ENCODE measurements around the gene DNAJB12. TPM values are rescaled to one million over a fixed set of nuclear protein-coding genes. Genes with fewer than 3 reads are reported as not detected.
"Not testable (repeated sequence)": the region's sequence is repeated elsewhere in the genome, so short reads cannot be mapped to it uniquely, and the experiment has no call there.

DNAJB12 gene
- total RNA-seq, 1 experiment from 2014 or later, result 48.0 TPM

DNA sequence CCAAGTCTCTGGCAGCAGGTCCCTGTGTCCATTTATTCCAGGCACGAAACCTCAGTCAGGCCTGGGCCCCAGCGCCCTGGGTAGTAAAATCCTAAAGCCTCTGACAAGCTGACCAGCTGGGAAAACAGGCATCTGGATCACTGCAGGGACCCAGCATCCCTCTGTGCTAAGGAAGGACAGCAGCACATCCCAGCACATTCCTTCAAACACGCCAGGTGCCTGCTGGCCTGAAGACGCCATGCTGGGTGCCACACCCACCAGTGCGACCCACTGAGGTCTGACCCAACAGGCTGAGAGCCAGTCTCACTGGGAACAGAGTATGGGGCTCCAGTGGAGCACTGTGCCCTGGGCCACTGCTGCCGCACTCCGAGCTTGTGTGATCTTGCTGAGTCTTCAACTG, 6.4 kb downstream of the DNAJB12 start:
- Mint-ChIP-seq H3K4me1 (ENCODE audit: low read depth, unreplicated experiment) (peaks cover 14% of the 10 kb centered on the region), H3K27me3 (ENCODE audit: unreplicated experiment) (no peaks in the 10 kb centered on the region), H3K9me3 (ENCODE audit: low read depth, unreplicated experiment) (no peaks in the 10 kb centered on the region), H3K27ac (ENCODE audit: unreplicated experiment) (no peak overlapping the region), H3K36me3 (ENCODE audit: insufficient read depth, unreplicated experiment) (peaks cover 9% of the 10 kb centered on the region), H3K4me3 (ENCODE audit: low read depth, unreplicated experiment) (no peak overlapping the region)
- CTCF ChIA-PET, result no interaction called here
- BruUV-seq (replicated peaks), result no TSS peak
- no peak for DNase-seq
- TF ChIP-seq, protein P1, sequence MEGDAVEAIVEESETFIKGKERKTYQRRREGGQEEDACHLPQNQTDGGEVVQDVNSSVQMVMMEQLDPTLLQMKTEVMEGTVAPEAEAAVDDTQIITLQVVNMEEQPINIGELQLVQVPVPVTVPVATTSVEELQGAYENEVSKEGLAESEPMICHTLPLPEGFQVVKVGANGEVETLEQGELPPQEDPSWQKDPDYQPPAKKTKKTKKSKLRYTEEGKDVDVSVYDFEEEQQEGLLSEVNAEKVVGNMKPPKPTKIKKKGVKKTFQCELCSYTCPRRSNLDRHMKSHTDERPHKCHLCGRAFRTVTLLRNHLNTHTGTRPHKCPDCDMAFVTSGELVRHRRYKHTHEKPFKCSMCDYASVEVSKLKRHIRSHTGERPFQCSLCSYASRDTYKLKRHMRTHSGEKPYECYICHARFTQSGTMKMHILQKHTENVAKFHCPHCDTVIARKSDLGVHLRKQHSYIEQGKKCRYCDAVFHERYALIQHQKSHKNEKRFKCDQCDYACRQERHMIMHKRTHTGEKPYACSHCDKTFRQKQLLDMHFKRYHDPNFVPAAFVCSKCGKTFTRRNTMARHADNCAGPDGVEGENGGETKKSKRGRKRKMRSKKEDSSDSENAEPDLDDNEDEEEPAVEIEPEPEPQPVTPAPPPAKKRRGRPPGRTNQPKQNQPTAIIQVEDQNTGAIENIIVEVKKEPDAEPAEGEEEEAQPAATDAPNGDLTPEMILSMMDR (IDR thresholded peaks at IDR 0.05; ENCODE audit: unreplicated experiment), result no peak
- intact Hi-C loops (cut with micrococcal nuclease; ENCODE audit: unreplicated experiment), result no loop called here

DNA sequence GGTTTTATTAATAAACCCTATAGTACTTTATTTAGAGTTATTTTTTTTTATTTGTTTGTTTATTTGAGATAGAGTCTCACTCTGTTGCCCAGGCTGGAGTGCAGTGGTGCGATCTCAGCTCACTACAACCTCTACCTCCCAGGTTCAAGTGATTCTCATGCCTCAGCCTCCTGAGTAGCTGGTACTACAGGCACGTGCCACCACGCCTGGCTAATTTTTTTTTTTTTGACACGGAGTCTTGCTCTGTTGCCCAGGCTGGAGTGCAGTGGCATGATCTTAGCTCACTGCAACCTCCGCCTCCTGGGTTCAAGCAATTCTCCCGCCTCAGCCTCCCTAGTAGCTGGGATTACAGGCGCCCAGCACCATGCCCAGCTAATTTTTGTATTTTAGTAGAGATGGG, 8.6 kb downstream of the DNAJB12 start:
- BruUV-seq (replicated peaks); H3K9me3 Mint-ChIP-seq (ENCODE audit: low read depth, unreplicated experiment); H3K27me3 Mint-ChIP-seq (ENCODE audit: unreplicated experiment); H3K27ac Mint-ChIP-seq (ENCODE audit: unreplicated experiment); H3K4me3 Mint-ChIP-seq (ENCODE audit: low read depth, unreplicated experiment); H3K4me1 Mint-ChIP-seq (ENCODE audit: low read depth, unreplicated experiment); intact Hi-C loops (cut with micrococcal nuclease; ENCODE audit: unreplicated experiment); DNase-seq: not testable (repeated sequence)
- CTCF ChIA-PET, result interaction anchor here (0.6 to 1.0 kb wide), 2 partner anchors 230 to 278 kb away, joined by 3 read pairs; no protein-coding TSS in a partner anchor
- H3K36me3 Mint-ChIP-seq (ENCODE audit: insufficient read depth, unreplicated experiment), result peaks cover 21% of the 10 kb centered on the region

DNA sequence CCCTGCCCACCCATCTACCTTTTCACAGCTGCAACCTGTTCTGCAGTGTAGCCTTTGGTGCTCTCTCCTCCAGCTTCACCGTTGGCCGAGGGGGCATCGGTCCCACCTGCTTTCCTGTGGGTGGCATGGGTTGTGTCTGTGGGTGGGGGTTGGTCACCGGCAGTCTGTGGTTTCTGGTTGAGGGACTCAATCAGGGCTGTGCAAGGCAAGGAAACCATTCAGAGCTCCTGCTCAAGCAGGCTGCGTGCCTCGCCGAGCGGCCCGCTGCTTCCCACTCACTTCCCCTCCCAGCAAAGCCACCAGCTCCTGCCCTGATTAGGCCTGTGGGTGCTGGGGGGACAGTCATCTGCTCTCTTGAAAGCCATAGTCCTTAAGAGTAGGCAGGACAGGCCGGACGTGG, 9.8 kb downstream of the DNAJB12 start:
- CTCF ChIA-PET, result interaction anchor here (0.5 to 0.7 kb wide), 2 partner anchors 125 to 208 kb away, joined by 4 to 8 read pairs; no protein-coding TSS in a partner anchor
- BruUV-seq (replicated peaks), result no TSS peak
- Mint-ChIP-seq H3K4me3 (ENCODE audit: low read depth, unreplicated experiment) (no peak overlapping the region), H3K27ac (ENCODE audit: unreplicated experiment) (no peak overlapping the region), H3K27me3 (ENCODE audit: unreplicated experiment) (no peaks in the 10 kb centered on the region), H3K36me3 (ENCODE audit: insufficient read depth, unreplicated experiment) (peaks cover 33% of the 10 kb centered on the region), H3K9me3 (ENCODE audit: low read depth, unreplicated experiment) (no peaks in the 10 kb centered on the region), H3K4me1 (ENCODE audit: low read depth, unreplicated experiment) (peaks cover 10% of the 10 kb centered on the region)
- intact Hi-C loops (cut with micrococcal nuclease; ENCODE audit: unreplicated experiment), result no loop called here
- TF ChIP-seq, protein P1 (IDR thresholded peaks at IDR 0.05; ENCODE audit: unreplicated experiment), result no peak
- no peak for DNase-seq

DNA sequence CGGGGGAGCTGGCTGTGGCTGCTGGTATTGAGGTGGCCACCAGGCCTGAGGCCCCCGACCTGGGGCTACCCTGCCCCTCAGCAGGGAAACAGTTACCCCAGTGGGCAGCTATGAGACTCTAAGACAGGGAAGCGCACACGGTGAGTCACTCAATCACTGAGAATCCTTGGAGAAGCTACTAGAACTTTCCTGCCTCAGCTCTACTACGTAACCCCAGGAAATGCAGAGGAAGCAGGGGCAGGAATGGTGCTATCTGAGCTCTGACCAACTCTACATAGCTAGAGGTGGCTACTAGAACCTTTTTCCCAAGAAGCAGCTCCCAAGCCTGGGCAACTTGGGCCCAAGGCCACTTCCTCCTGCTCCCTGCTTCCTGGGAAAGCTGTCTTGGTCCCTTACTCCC, 11.8 kb downstream of the DNAJB12 start:
- intact Hi-C loops (cut with micrococcal nuclease; ENCODE audit: unreplicated experiment), result no loop called here
- no peaks in the 10 kb centered on the region for H3K27me3 Mint-ChIP-seq (ENCODE audit: unreplicated experiment)
- H3K9me3 Mint-ChIP-seq (ENCODE audit: low read depth, unreplicated experiment), result no peaks in the 10 kb centered on the region
- peak overlapping the region; percentile 49 for H3K27ac Mint-ChIP-seq (ENCODE audit: unreplicated experiment)
- peaks cover 16% of the 10 kb centered on the region for H3K4me1 Mint-ChIP-seq (ENCODE audit: low read depth, unreplicated experiment)
- BruUV-seq (replicated peaks), result no TSS peak
- TF ChIP-seq, protein P1 (IDR thresholded peaks at IDR 0.05; ENCODE audit: unreplicated experiment), result no peak
- H3K36me3 Mint-ChIP-seq (ENCODE audit: insufficient read depth, unreplicated experiment), result peaks cover 50% of the 10 kb centered on the region
- CTCF ChIA-PET, result interaction anchor here (0.9 to 1.1 kb wide), 2 partner anchors 11 to 12 kb away, joined by 3 to 5 read pairs; partner anchors contain the start of gene DNAJB12
- no peak for DNase-seq
- no peak overlapping the region for H3K4me3 Mint-ChIP-seq (ENCODE audit: low read depth, unreplicated experiment)

DNA sequence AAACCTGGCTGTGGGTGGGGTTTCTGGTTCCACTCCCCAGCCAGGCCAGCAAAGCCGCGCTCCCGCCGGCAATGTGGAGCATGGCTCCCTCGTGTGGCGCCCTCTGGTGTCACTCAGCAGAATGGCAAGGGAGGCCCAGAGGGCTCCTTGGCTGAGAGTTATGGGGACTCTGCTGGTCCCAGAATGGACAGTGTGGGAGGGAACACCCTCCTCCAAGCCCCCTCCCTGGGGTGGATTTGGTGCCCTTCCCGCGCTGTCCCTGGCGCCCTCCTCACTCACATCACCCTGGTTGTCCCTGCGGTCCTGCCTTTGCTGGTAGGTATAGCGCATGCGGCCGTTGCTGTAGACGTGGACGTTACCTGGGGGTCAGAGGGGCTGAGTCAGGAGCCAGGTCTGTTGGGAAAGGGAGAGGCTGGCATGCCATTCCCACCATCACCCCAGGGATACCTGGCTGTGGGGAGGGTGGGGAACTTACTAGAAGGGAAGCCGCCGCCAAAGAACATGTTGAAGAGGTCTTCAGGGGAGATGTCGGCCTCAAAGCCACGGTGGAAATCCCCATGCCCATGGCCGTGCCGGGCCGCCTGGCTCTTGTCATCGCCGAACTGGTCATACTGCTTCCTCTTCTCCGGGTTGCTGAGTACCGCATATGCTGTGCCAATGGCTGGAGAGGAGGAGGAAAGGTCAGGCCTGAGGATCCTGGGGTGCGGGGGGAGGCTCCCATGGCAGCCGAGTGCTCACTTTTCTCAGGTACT, 14.0 kb downstream of the DNAJB12 start:
- CTCF ChIA-PET, result interaction anchor here (0.9 to 1.2 kb wide), 2 partner anchors 69 to 215 kb away, joined by 3 to 11 read pairs; no protein-coding TSS in a partner anchor
- Mint-ChIP-seq H3K27me3 (ENCODE audit: unreplicated experiment) (no peaks in the 10 kb centered on the region), H3K27ac (ENCODE audit: unreplicated experiment) (no peak overlapping the region), H3K4me1 (ENCODE audit: low read depth, unreplicated experiment) (peaks cover 32% of the 10 kb centered on the region), H3K9me3 (ENCODE audit: low read depth, unreplicated experiment) (no peaks in the 10 kb centered on the region), H3K4me3 (ENCODE audit: low read depth, unreplicated experiment) (no peak overlapping the region), H3K36me3 (ENCODE audit: insufficient read depth, unreplicated experiment) (peaks cover 67% of the 10 kb centered on the region)
- intact Hi-C loops (cut with micrococcal nuclease; ENCODE audit: unreplicated experiment), result no loop called here
- no TSS peak for BruUV-seq (replicated peaks)
- TF ChIP-seq, protein P1 (IDR thresholded peaks at IDR 0.05; ENCODE audit: unreplicated experiment), result peak; percentile 96
- DNase-seq, result peak; percentile 87

Measured in Calu3 (cell line).